Activated naive CD4-positive, alpha-beta T cell treated with anti-CD3 and anti-CD28 coated beads for 36 hours (primary cell): ENCODE measurements around the gene BRF1. TPM values are rescaled to one million over a fixed set of nuclear protein-coding genes. Genes with fewer than 3 reads are reported as not detected.
"Not testable (repeated sequence)": the region's sequence is repeated elsewhere in the genome, so short reads cannot be mapped to it uniquely, and the experiment has no call there.

Experiments used
- CTCF ChIA-PET: fragments of 350-600 bp; sonication (Branson Sonifier 250); formaldehyde crosslinking; loops from one replicate; lab custom pipeline; 2021; ENCODE audit warnings: antibody characterized with exemption; lab: Charles Lee
- DNase-seq: peaks from one replicate; pipeline ENCODE4 v3.0.0-alpha.2; 2020
- H3K27ac Mint-ChIP-seq: one replicate; pipeline ENCODE4 v1.8.0; 2021; ENCODE audit warnings: mild to moderate bottlenecking, mixed read lengths
- H3K27me3 Mint-ChIP-seq: one replicate; pipeline ENCODE4 v1.8.0; 2021; ENCODE audit warnings: low read depth, mixed read lengths
- H3K36me3 Mint-ChIP-seq: one replicate; pipeline ENCODE4 v1.8.0; 2021; ENCODE audit warnings: low read depth, mixed read lengths
- H3K4me1 Mint-ChIP-seq: one replicate; pipeline ENCODE4 v1.8.0; 2021; ENCODE audit warnings: low read depth, mixed read lengths
- H3K4me3 Mint-ChIP-seq: one replicate; pipeline ENCODE4 v1.8.0; 2021; ENCODE audit warnings: mild to moderate bottlenecking, moderate library complexity, mixed read lengths
- H3K9me3 Mint-ChIP-seq: one replicate; pipeline ENCODE4 v1.8.0; 2021; ENCODE audit warnings: mixed read lengths
- intact Hi-C: fragments of 100-400 bp; cut with micrococcal nuclease; formaldehyde crosslinking; loops from one replicate; pipeline ENCODE4 v1.15.1; 2023
- total RNA-seq, 2 experiments: library from RNA; stranded (reverse); gene quantifications; one replicate each; pipeline ENCODE4 v1.2.3, GENCODE V29; 2021

BRF1 gene
- total RNA-seq, 2 experiments from 2014 or later, result 20.6 to 23.4 TPM

GRCh38 chr14:105328678-105329390, 28.0 kb upstream of the BRF1 start:
- Mint-ChIP-seq H3K27ac (no peak overlapping the region), H3K9me3 (no peaks in the 10 kb centered on the region), H3K4me3 (no peak overlapping the region), H3K4me1 (peaks cover 41% of the 10 kb centered on the region), H3K27me3 (no peaks in the 10 kb centered on the region), H3K36me3 (no peaks in the 10 kb centered on the region)
- DNase-seq, result no peak
- intact Hi-C loops, result no loop called here
- CTCF ChIA-PET, result no interaction called here

GRCh38 chr14:105328070-105328677, 27.4 kb upstream of the BRF1 start:
- intact Hi-C loops, result no loop called here
- H3K4me3 Mint-ChIP-seq, result no peak overlapping the region
- peaks cover 44% of the 10 kb centered on the region for H3K4me1 Mint-ChIP-seq
- H3K27me3 Mint-ChIP-seq, result no peaks in the 10 kb centered on the region
- H3K27ac Mint-ChIP-seq, result no peak overlapping the region
- no peaks in the 10 kb centered on the region for H3K9me3 Mint-ChIP-seq
- no peaks in the 10 kb centered on the region for H3K36me3 Mint-ChIP-seq
- DNase-seq, result no peak
- CTCF ChIA-PET, result no interaction called here

- H3K4me1 Mint-ChIP-seq, result peaks cover 40% of the 10 kb centered on the region
- CTCF ChIA-PET, intact Hi-C loops: not testable (repeated sequence)
Observed at GRCh38 chr14:105327695-105328045, 26.9 kb upstream of the BRF1 start.

GRCh38 chr14:105326891-105327694, 26.3 kb upstream of the BRF1 start:
- Mint-ChIP-seq H3K9me3 (no peaks in the 10 kb centered on the region), H3K4me1 (peaks cover 39% of the 10 kb centered on the region), H3K4me3 (no peak overlapping the region), H3K36me3 (peaks cover 3% of the 10 kb centered on the region), H3K27me3 (no peaks in the 10 kb centered on the region), H3K27ac (no peak overlapping the region)
- CTCF ChIA-PET, result interaction anchor here (1.0 kb wide), 1 partner anchor 18 kb away, joined by 3 read pairs; no protein-coding TSS in a partner anchor
- intact Hi-C loops, result no loop called here
- DNase-seq, result no peak

More at GRCh38 chr14:105327695-105328045, 26.9 kb upstream of the BRF1 start:
- not testable (repeated sequence) for H3K9me3 Mint-ChIP-seq, H3K36me3 Mint-ChIP-seq, H3K27ac Mint-ChIP-seq, H3K27me3 Mint-ChIP-seq, DNase-seq, H3K4me3 Mint-ChIP-seq

- Mint-ChIP-seq H3K27me3 (no peaks in the 10 kb centered on the region), H3K4me1 (peaks cover 34% of the 10 kb centered on the region), H3K36me3 (peaks cover 3% of the 10 kb centered on the region), H3K9me3 (no peaks in the 10 kb centered on the region), H3K27ac (no peak overlapping the region), H3K4me3 (no peak overlapping the region)
- DNase-seq, result no peak
- CTCF ChIA-PET, result interaction anchor here (1.0 kb wide), 1 partner anchor 19 kb away, joined by 3 read pairs; no protein-coding TSS in a partner anchor
- intact Hi-C loops, result no loop called here
Observed at GRCh38 chr14:105326568-105326867, 25.7 kb upstream of the BRF1 start.

- DNase-seq, result no peak
- peaks cover 30% of the 10 kb centered on the region for H3K4me1 Mint-ChIP-seq
- peaks cover 3% of the 10 kb centered on the region for H3K36me3 Mint-ChIP-seq
- H3K9me3 Mint-ChIP-seq, result no peaks in the 10 kb centered on the region
- no peak overlapping the region for H3K4me3 Mint-ChIP-seq
- no peaks in the 10 kb centered on the region for H3K27me3 Mint-ChIP-seq
- no peak overlapping the region for H3K27ac Mint-ChIP-seq
- intact Hi-C loops, result no loop called here
- CTCF ChIA-PET, result interaction anchor here (1.0 kb wide), 1 partner anchor 19 kb away, joined by 3 read pairs; no protein-coding TSS in a partner anchor
Observed at GRCh38 chr14:105325716-105326567, 25.1 kb upstream of the BRF1 start.

- Mint-ChIP-seq H3K9me3 (no peaks in the 10 kb centered on the region), H3K4me1 (peaks cover 25% of the 10 kb centered on the region), H3K4me3 (no peak overlapping the region), H3K27me3 (no peaks in the 10 kb centered on the region), H3K27ac (no peak overlapping the region), H3K36me3 (peaks cover 3% of the 10 kb centered on the region)
- intact Hi-C loops, result no loop called here
- CTCF ChIA-PET, result no interaction called here
- no peak for DNase-seq
Observed at GRCh38 chr14:105325303-105325702, 24.5 kb upstream of the BRF1 start.

- DNase-seq, result no peak
- H3K36me3 Mint-ChIP-seq, result peaks cover 3% of the 10 kb centered on the region
- CTCF ChIA-PET, result no interaction called here
- H3K4me1 Mint-ChIP-seq, result peaks cover 22% of the 10 kb centered on the region
- H3K9me3 Mint-ChIP-seq, result no peaks in the 10 kb centered on the region
- H3K27me3 Mint-ChIP-seq, result no peaks in the 10 kb centered on the region
- H3K4me3 Mint-ChIP-seq, result no peak overlapping the region
- intact Hi-C loops, result no loop called here
- no peak overlapping the region for H3K27ac Mint-ChIP-seq
Observed at GRCh38 chr14:105324871-105325270, 24.1 kb upstream of the BRF1 start.

- no peak for DNase-seq
- Mint-ChIP-seq H3K4me3 (no peak overlapping the region), H3K9me3 (no peaks in the 10 kb centered on the region), H3K27ac (no peak overlapping the region), H3K36me3 (peaks cover 3% of the 10 kb centered on the region), H3K4me1 (peaks cover 16% of the 10 kb centered on the region), H3K27me3 (no peaks in the 10 kb centered on the region)
- intact Hi-C loops, result no loop called here
- CTCF ChIA-PET, result no interaction called here
Observed at GRCh38 chr14:105324080-105324778, 23.4 kb upstream of the BRF1 start.

- H3K9me3 Mint-ChIP-seq, result no peaks in the 10 kb centered on the region
- intact Hi-C loops, result no loop called here
Observed at GRCh38 chr14:105323663-105324062, 22.9 kb upstream of the BRF1 start.

GRCh38 chr14:105322791-105323556, 22.2 kb upstream of the BRF1 start:
- H3K4me3 Mint-ChIP-seq, result no peak overlapping the region
- CTCF ChIA-PET, result no interaction called here
- no peaks in the 10 kb centered on the region for H3K9me3 Mint-ChIP-seq
- peaks cover 5% of the 10 kb centered on the region for H3K4me1 Mint-ChIP-seq
- H3K27me3 Mint-ChIP-seq, result no peaks in the 10 kb centered on the region
- no peak overlapping the region for H3K27ac Mint-ChIP-seq
- intact Hi-C loops, result no loop called here
- H3K36me3 Mint-ChIP-seq, result peaks cover 3% of the 10 kb centered on the region
- DNase-seq, result no peak

More at GRCh38 chr14:105323663-105324062, 22.9 kb upstream of the BRF1 start:
- H3K4me3 Mint-ChIP-seq, result no peak overlapping the region
- H3K27me3 Mint-ChIP-seq, result no peaks in the 10 kb centered on the region
- CTCF ChIA-PET, result no interaction called here
- peaks cover 3% of the 10 kb centered on the region for H3K36me3 Mint-ChIP-seq
- H3K4me1 Mint-ChIP-seq, result peaks cover 10% of the 10 kb centered on the region
- H3K27ac Mint-ChIP-seq, result no peak overlapping the region
- no peak for DNase-seq
